Activated CD8-positive, alpha-beta memory T cell treated with anti-CD3 and anti-CD28 coated beads, Interleukin-2, amount 10 ng/mL, durations not matched to agents 7 days and 5 days (primary cell): Measurements from ENCODE around the gene DENND2D. TPM values are rescaled to one million over a fixed set of nuclear protein-coding genes. Genes with fewer than 3 reads are reported as not detected.
A peak's percentile ranks its signal among the peaks of the same experiment; 100 is the strongest.

Experiments used
- ATAC-seq: fragments of 150-1000 bp; cut with Tn5 transposase; one replicate; pipeline ENCODE4 v1.10.0; 2021; ENCODE audit warnings: moderate library complexity
- CTCF ChIA-PET: fragments of 350-600 bp; sonication (Branson Sonifier 250); formaldehyde crosslinking; loops from one replicate; lab custom pipeline; 2021; ENCODE audit warnings: antibody characterized with exemption; lab: Charles Lee
- DNase-seq: peaks from one replicate; pipeline ENCODE4 v3.0.0-alpha.2; 2020
- H3K27ac Mint-ChIP-seq: one replicate; pipeline ENCODE4 v1.8.0; 2021; ENCODE audit warnings: mild to moderate bottlenecking, mixed read lengths
- H3K27me3 Mint-ChIP-seq: one replicate; pipeline ENCODE4 v1.8.0; 2021; ENCODE audit warnings: mixed read lengths
- H3K36me3 Mint-ChIP-seq: one replicate; pipeline ENCODE4 v1.8.0; 2021; ENCODE audit warnings: mild to moderate bottlenecking, mixed read lengths
- H3K4me1 Mint-ChIP-seq: one replicate; pipeline ENCODE4 v1.8.0; 2021; ENCODE audit warnings: mixed read lengths
- H3K4me3 Mint-ChIP-seq: one replicate; pipeline ENCODE4 v1.8.0; 2021; ENCODE audit warnings: mild to moderate bottlenecking, moderate library complexity, mixed read lengths
- H3K9me3 Mint-ChIP-seq: one replicate; pipeline ENCODE4 v1.8.0; 2022; ENCODE audit warnings: low read depth, mixed read lengths
- total RNA-seq, 2 experiments: library from RNA; stranded (reverse); gene quantifications; one replicate each; pipeline ENCODE4 v1.2.3, GENCODE V29; 2021

DENND2D gene, protein sequence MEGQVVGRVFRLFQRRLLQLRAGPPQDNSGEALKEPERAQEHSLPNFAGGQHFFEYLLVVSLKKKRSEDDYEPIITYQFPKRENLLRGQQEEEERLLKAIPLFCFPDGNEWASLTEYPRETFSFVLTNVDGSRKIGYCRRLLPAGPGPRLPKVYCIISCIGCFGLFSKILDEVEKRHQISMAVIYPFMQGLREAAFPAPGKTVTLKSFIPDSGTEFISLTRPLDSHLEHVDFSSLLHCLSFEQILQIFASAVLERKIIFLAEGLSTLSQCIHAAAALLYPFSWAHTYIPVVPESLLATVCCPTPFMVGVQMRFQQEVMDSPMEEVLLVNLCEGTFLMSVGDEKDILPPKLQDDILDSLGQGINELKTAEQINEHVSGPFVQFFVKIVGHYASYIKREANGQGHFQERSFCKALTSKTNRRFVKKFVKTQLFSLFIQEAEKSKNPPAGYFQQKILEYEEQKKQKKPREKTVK
- total RNA-seq: 100 to 1,000 TPM; 187 to 209 TPM

- CTCF ChIA-PET: interaction anchor here (0.8 to 15.0 kb wide), 7 partner anchors 10 to 308 kb away, joined by 3 to 392 read pairs (median 3); partner anchors contain the start of genes CEPT1, CHI3L2 and DRAM2
- Mint-ChIP-seq H3K4me3 (peak within 1 kb of the TSS; percentile 97), H3K9me3 (no peaks in the 10 kb centered on the region), H3K4me1 (peaks cover 69% of the 10 kb centered on the region), H3K27ac (peak within 1 kb of the TSS; percentile 97), H3K36me3 (peaks cover 55% of the 10 kb centered on the region), H3K27me3 (no peaks in the 10 kb centered on the region)
- ATAC-seq (peak; percentile 47), DNase-seq (peak; percentile 86)
Measured at GRCh38 chr1:111199881-111200801, at the start of gene DENND2D. Gene DENND2D, minus strand, starts transcription at chr1:111200646. Its CDS starts 187 bp downstream, at chr1:111200459.

GRCh38 chr1:111249960-111250359 is 49.5 kb upstream of the DENND2D start:
- Mint-ChIP-seq H3K4me1 (peaks cover 7% of the 10 kb centered on the region), H3K9me3 (no peaks in the 10 kb centered on the region), H3K4me3 (no peak overlapping the region), H3K27ac (no peak overlapping the region), H3K27me3 (no peaks in the 10 kb centered on the region), H3K36me3 (no peaks in the 10 kb centered on the region)
- CTCF ChIA-PET: no interaction called here
- ATAC-seq (no peak), DNase-seq (no peak)

DNA sequence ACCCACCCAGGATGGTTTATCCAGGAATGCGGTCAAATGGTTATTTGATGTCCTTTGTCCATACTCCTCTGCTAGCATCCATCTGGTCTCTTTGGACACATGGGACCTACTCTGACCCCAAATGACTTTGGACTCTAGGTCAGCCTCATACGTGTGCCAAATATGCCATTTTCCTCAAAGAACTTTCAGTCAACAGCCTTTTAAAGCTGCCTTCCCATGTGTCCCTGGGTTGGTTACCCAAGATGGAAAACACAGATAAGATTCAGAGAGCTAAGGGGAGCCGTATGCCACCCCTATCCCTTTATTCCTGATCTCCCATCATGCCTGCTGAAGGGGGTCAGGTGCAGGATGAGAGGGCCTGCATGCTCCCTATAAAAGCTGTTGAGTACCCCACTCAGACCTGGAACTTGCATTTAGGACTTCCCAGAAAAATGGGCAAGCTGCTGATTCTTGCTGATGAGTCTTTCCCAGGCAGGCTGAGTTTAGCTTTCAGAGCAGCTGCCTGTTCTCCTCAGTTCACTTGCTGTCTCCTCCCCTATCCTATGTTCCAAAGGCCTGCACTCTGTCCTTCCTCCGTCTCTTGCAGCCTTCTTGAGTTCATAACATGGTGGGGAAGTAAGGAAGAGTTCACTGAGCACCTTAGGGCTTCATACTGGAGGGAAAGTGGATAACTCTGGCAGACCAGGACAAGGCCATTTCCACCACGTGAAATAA is 46.8 kb upstream of the DENND2D start:
- Mint-ChIP-seq H3K27ac (no peak overlapping the region), H3K27me3 (no peaks in the 10 kb centered on the region), H3K4me3 (no peak overlapping the region), H3K4me1 (peaks cover 7% of the 10 kb centered on the region), H3K36me3 (no peaks in the 10 kb centered on the region), H3K9me3 (no peaks in the 10 kb centered on the region)
- DNase-seq: no peak
- CTCF ChIA-PET: interaction anchor here (0.7 kb wide), 1 partner anchor 21 kb away, joined by 3 read pairs; no protein-coding TSS in a partner anchor
- ATAC-seq: no peak

- H3K4me1 Mint-ChIP-seq: no peaks in the 10 kb centered on the region
- ATAC-seq (no peak), DNase-seq (no peak)
- CTCF ChIA-PET: interaction anchor here (1.0 kb wide), 1 partner anchor 20 kb away, joined by 3 read pairs; no protein-coding TSS in a partner anchor
- H3K4me3 Mint-ChIP-seq: no peak overlapping the region
- no peaks in the 10 kb centered on the region for H3K27me3 Mint-ChIP-seq
- no peak overlapping the region for H3K27ac Mint-ChIP-seq
- no peaks in the 10 kb centered on the region for H3K9me3 Mint-ChIP-seq
- H3K36me3 Mint-ChIP-seq: peaks cover 11% of the 10 kb centered on the region
Measured at GRCh38 chr1:111242805-111243523, 42.5 kb upstream of the DENND2D start.

DNA sequence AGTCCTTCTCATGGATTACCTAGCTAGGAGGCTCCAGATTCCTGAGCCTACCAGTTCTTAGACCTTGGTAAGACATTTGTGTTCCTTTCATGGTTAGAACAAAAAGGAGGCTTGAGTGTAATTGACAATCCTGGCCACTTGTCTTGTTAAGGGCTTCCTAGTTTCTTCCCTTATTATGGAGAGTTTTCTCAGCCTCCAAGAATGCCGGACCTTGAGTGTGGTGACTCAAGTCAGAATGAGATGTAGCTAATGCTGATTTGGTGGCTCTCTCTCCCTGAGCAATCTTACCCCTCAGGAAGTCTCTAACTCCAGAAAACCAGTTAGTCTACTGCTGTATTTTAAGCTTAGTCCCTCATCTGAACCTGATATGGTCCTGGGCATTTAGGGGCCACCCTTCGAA is 41.4 kb upstream of the DENND2D start:
- no peak overlapping the region for H3K27ac Mint-ChIP-seq
- no peaks in the 10 kb centered on the region for H3K4me1 Mint-ChIP-seq
- H3K4me3 Mint-ChIP-seq: no peak overlapping the region
- no peaks in the 10 kb centered on the region for H3K9me3 Mint-ChIP-seq
- peaks cover 12% of the 10 kb centered on the region for H3K36me3 Mint-ChIP-seq
- CTCF ChIA-PET: interaction anchor here (0.9 to 1.0 kb wide), 2 partner anchors 19 to 211 kb away, joined by 3 read pairs; no protein-coding TSS in a partner anchor
- ATAC-seq: no peak
- H3K27me3 Mint-ChIP-seq: no peaks in the 10 kb centered on the region
- DNase-seq: no peak

DNA sequence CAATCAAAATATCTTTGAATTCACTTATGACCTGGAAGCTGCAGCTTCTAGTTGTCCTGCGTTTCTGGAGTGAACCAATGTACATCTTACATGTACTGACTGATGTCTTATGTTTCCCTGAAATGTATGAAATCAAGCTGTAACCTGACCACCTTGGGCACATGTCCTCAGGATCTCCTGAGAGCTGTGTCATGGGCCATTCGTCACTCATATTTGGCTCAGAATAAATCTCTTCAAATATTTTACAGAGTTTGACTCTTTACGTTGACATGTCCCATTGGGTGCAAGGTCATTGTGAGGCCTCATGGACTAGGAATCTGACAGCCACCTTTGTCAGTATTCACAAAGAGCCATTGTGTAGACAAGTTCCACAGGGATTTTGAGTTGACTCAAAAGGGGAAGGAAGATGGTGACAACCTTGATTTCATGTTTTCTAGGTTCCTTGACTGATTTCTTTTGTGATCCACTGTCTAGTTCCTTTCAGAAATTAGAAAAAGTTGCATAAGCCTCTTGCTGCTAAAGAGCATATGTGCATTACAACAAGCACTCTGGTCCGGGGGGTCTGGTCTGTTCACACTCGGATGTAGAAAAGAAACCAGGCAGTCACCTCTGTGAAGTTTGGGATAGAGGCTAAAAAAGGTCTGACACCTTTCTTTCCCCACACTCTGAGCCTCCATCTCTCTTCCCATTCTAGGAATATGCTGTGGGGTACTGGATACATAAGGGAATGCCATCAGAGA is 37.8 kb upstream of the DENND2D start:
- Mint-ChIP-seq H3K4me1 (no peaks in the 10 kb centered on the region), H3K27me3 (no peaks in the 10 kb centered on the region), H3K27ac (no peak overlapping the region), H3K4me3 (no peak overlapping the region), H3K36me3 (peaks cover 15% of the 10 kb centered on the region), H3K9me3 (no peaks in the 10 kb centered on the region)
- ATAC-seq (no peak), DNase-seq (no peak)
- CTCF ChIA-PET: no interaction called here

- Mint-ChIP-seq H3K27ac (no peak overlapping the region), H3K36me3 (peaks cover 15% of the 10 kb centered on the region), H3K4me1 (peaks cover 2% of the 10 kb centered on the region), H3K9me3 (no peaks in the 10 kb centered on the region), H3K27me3 (no peaks in the 10 kb centered on the region), H3K4me3 (no peak overlapping the region)
- no peak for ATAC-seq
- no peak for DNase-seq
- CTCF ChIA-PET: interaction anchor here (1.2 to 3.1 kb wide), 2 partner anchors 14 to 146 kb away, joined by 3 to 11 read pairs; no protein-coding TSS in a partner anchor
Measured at GRCh38 chr1:111236806-111237205, 36.4 kb upstream of the DENND2D start.

- H3K4me3 Mint-ChIP-seq: no peak overlapping the region
- H3K36me3 Mint-ChIP-seq: peaks cover 14% of the 10 kb centered on the region
- H3K9me3 Mint-ChIP-seq: no peaks in the 10 kb centered on the region
- no peaks in the 10 kb centered on the region for H3K27me3 Mint-ChIP-seq
- DNase-seq (no peak), ATAC-seq (no peak)
- CTCF ChIA-PET: interaction anchor here (1.2 to 3.1 kb wide), 2 partner anchors 13 to 147 kb away, joined by 3 to 11 read pairs; no protein-coding TSS in a partner anchor
- no peak overlapping the region for H3K27ac Mint-ChIP-seq
- peaks cover 2% of the 10 kb centered on the region for H3K4me1 Mint-ChIP-seq
Measured at GRCh38 chr1:111236379-111236778, 35.9 kb upstream of the DENND2D start.

DNA sequence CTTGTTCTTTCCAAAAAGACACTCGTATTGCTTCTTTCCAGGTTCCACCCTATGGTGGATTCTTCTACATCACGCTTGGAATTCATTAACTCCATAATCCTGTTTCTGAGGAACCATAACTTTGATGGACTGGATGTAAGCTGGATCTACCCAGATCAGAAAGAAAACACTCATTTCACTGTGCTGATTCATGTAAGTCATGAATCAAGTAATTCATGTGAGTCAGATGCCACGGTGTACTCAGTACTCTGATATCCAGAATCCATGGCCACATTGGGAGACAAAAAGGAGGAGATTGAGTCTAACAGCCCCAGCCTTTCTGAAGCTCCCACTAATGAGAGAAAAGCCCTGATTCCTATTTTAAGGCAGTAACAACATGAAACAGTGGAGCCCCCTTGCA is 34.4 kb upstream of the DENND2D start:
- H3K4me1 Mint-ChIP-seq: peaks cover 8% of the 10 kb centered on the region
- H3K27me3 Mint-ChIP-seq: no peaks in the 10 kb centered on the region
- peaks cover 12% of the 10 kb centered on the region for H3K36me3 Mint-ChIP-seq
- H3K4me3 Mint-ChIP-seq: no peak overlapping the region
- no peak for ATAC-seq
- CTCF ChIA-PET: interaction anchor here (1.0 to 3.1 kb wide), 3 partner anchors 9 to 12 kb away, joined by 3 to 11 read pairs (median 3); no protein-coding TSS in a partner anchor
- H3K27ac Mint-ChIP-seq: no peak overlapping the region
- H3K9me3 Mint-ChIP-seq: no peaks in the 10 kb centered on the region
- DNase-seq: no peak

- CTCF ChIA-PET: interaction anchor here (1.0 to 3.1 kb wide), 2 partner anchors 8 to 11 kb away, joined by 3 to 11 read pairs; no protein-coding TSS in a partner anchor
Measured at GRCh38 chr1:111234258-111234657, 33.8 kb upstream of the DENND2D start.

GRCh38 chr1:111232134-111232533 is 31.7 kb upstream of the DENND2D start:
- H3K4me3 Mint-ChIP-seq: no peak overlapping the region
- H3K36me3 Mint-ChIP-seq: peaks cover 7% of the 10 kb centered on the region
- no peak overlapping the region for H3K27ac Mint-ChIP-seq

More at GRCh38 chr1:111234258-111234657, 33.8 kb upstream of the DENND2D start:
- H3K9me3 Mint-ChIP-seq: no peaks in the 10 kb centered on the region
- H3K36me3 Mint-ChIP-seq: peaks cover 11% of the 10 kb centered on the region
- H3K27me3 Mint-ChIP-seq: no peaks in the 10 kb centered on the region
- no peak for ATAC-seq
- peaks cover 11% of the 10 kb centered on the region for H3K4me1 Mint-ChIP-seq
- no peak for DNase-seq
- H3K4me3 Mint-ChIP-seq: no peak overlapping the region
- no peak overlapping the region for H3K27ac Mint-ChIP-seq

More at GRCh38 chr1:111232134-111232533, 31.7 kb upstream of the DENND2D start:
- Mint-ChIP-seq H3K4me1 (peaks cover 32% of the 10 kb centered on the region), H3K9me3 (no peaks in the 10 kb centered on the region), H3K27me3 (no peaks in the 10 kb centered on the region)
- ATAC-seq (no peak), DNase-seq (no peak)
- CTCF ChIA-PET: interaction anchor here (0.6 to 20.1 kb wide), 3 partner anchors 8 to 168 kb away, joined by 3 to 392 read pairs (median 14); partner anchors contain the start of gene DENND2D
